GM12878 (cell line): ENCODE results near the gene PPP4C. TPM values are rescaled to one million over a fixed set of nuclear protein-coding genes. Genes with fewer than 3 reads are reported as not detected.

Experiments
- ATAC-seq: fragments of 200-7000 bp; cut with Tn5 transposase; 3 replicates; pipeline ENCODE4 v1.9.1; 2020; ENCODE audit warnings: mild to moderate bottlenecking, moderate library complexity
- BruUV-seq: library from RNA; stranded (reverse); fragments of 400-500 nt; replicated peaks from 2 replicates; lab custom pipeline; 2021; lab: Mats Ljungman, UMichigan
- CTCF ChIA-PET: fragments of 300-600 bp; sonication (Branson Sonifier 250); formaldehyde crosslinking; extraction: SDS; loops from one replicate; lab custom pipeline; 2021; ENCODE audit warnings: inconsistent platforms; lab: Yijun Ruan, JAX
- POLR2A ChIA-PET: fragments of 350-600 bp; formaldehyde crosslinking; extraction: SDS; loops from one replicate; lab custom pipeline; 2021; ENCODE audit warnings: inconsistent platforms; lab: Charles Lee
- RAD21 ChIA-PET: fragments of 300-600 bp; sonication (Branson Sonifier 250); formaldehyde crosslinking; loops from one replicate; lab custom pipeline; 2023; ENCODE audit warnings: antibody characterized with exemption; ENCODE audit not compliant: unreplicated experiment; lab: Charles Lee
- SMC1A ChIA-PET: fragments of 300-600 bp; sonication (Branson Sonifier 250); formaldehyde crosslinking; loops from one replicate; lab custom pipeline; 2023; ENCODE audit not compliant: unreplicated experiment, uncharacterized antibody; lab: Charles Lee
- DNase-seq: peaks from one replicate; pipeline ENCODE4 v3.0.0-alpha.2; 2011; ENCODE audit warnings: low read depth, low spot score
- FAIRE-seq: peaks from 3 replicates; lab custom pipeline; 2011; peaks lifted over from hg19 to GRCh38; lab: Jason Lieb, UNC
- H2AFZ ChIP-seq: 2 replicates; pipeline ENCODE4 v1.6.0; 2011; ENCODE audit warnings: low read depth, low read length, control low read depth; ENCODE audit not compliant: control insufficient read depth
- H3K27ac ChIP-seq: 2 replicates; pipeline ENCODE4 v1.5.1; 2011; ENCODE audit warnings: control low read depth; ENCODE audit not compliant: control insufficient read depth, insufficient read depth
- H3K27me3 ChIP-seq, 2 experiments: replicated peaks in 1 of 2; 2 replicates each; pipeline versions ENCODE4 v1.6.0 to v1.6.1; 2011; ENCODE audit warnings: low read length in 1 of 2; ENCODE audit not compliant: control insufficient read depth in 2 of 2, insufficient read depth in 2 of 2
- H3K36me3 ChIP-seq, 2 experiments: 2 replicates each; pipeline ENCODE4 v1.5.1; 2011; ENCODE audit warnings: low read length in 1 of 2; ENCODE audit not compliant: control insufficient read depth in 2 of 2, insufficient read depth in 2 of 2
- H3K4me1 ChIP-seq: 2 replicates; pipeline ENCODE4 v1.6.1; 2011; ENCODE audit warnings: mild to moderate bottlenecking, low read length, moderate library complexity, mixed read lengths; ENCODE audit not compliant: control insufficient read depth, insufficient read depth
- H3K4me2 ChIP-seq: 2 replicates; pipeline ENCODE4 v1.6.0; 2011; ENCODE audit warnings: control low read depth; ENCODE audit not compliant: control insufficient read depth, insufficient read depth
- H3K4me3 ChIP-seq: fragments of 200-600 bp; sonication (generic); 2 replicates; pipeline ENCODE4 v1.5.1; 2016
- H3K79me2 ChIP-seq: 2 replicates; pipeline ENCODE4 v1.6.0; 2011; ENCODE audit warnings: low read length; ENCODE audit not compliant: control insufficient read depth, insufficient read depth
- H3K9ac ChIP-seq: 2 replicates; pipeline ENCODE4 v1.8.0; 2011; ENCODE audit warnings: low read length, control low read depth, mixed read lengths; ENCODE audit not compliant: control insufficient read depth, insufficient read depth
- H3K9me3 ChIP-seq: replicated peaks from 3 replicates; pipeline ENCODE4 v1.5.1; 2011; ENCODE audit warnings: mild to moderate bottlenecking, low read length; ENCODE audit not compliant: control insufficient read depth, insufficient read depth
- H4K20me1 ChIP-seq: 2 replicates; pipeline ENCODE4 v1.6.0; 2011; ENCODE audit not compliant: control insufficient read depth, insufficient read depth
- BACH1 ChIP-seq: fragments of 450-650 bp; IDR thresholded peaks from 2 replicates; pipeline ENCODE4 v1.6.1; 2017; ENCODE audit warnings: mild to moderate bottlenecking, borderline replicate concordance
- PAX5 ChIP-seq: IDR thresholded peaks from 2 replicates; pipeline ENCODE4 v1.6.1; 2011; ENCODE audit warnings: low read depth, low read length, borderline replicate concordance
- PKNOX1 ChIP-seq: fragments of 450-650 bp; IDR thresholded peaks from 2 replicates; pipeline ENCODE4 v1.6.1; 2016; ENCODE audit warnings: mild to moderate bottlenecking
- POLR2A ChIP-seq: IDR thresholded peaks from 2 replicates; pipeline ENCODE4 v1.6.1; 2011; ENCODE audit warnings: low read depth, mild to moderate bottlenecking, low read length
- POLR2AphosphoS2 ChIP-seq: IDR thresholded peaks from 2 replicates; pipeline ENCODE4 v1.6.1; 2011; ENCODE audit warnings: low read depth, mild to moderate bottlenecking, low read length, improper control_type of control experiment, moderate library complexity
- POLR2AphosphoS5 ChIP-seq: IDR thresholded peaks from 2 replicates; pipeline ENCODE4 v1.6.1; 2011; ENCODE audit warnings: mild to moderate bottlenecking, low read length, inconsistent platforms
- RUNX3 ChIP-seq: IDR thresholded peaks from 2 replicates; pipeline ENCODE4 v1.6.1; 2012; ENCODE audit warnings: low read length, inconsistent platforms
- TBL1XR1 ChIP-seq: IDR thresholded peaks from 2 replicates; pipeline ENCODE4 v1.6.1; 2012; ENCODE audit warnings: low read depth, low read length, improper control_type of control experiment
- YBX1 ChIP-seq: fragments of 450-650 bp; IDR thresholded peaks from 2 replicates; pipeline ENCODE4 v1.6.1; 2016; ENCODE audit warnings: antibody characterized with exemption
- ZNF217 ChIP-seq: fragments of 450-650 bp; IDR thresholded peaks from 2 replicates; pipeline ENCODE4 v1.6.1; 2017; ENCODE audit warnings: antibody characterized with exemption, mild to moderate bottlenecking
- ZNF592 ChIP-seq: fragments of 450-650 bp; IDR thresholded peaks from 2 replicates; pipeline ENCODE4 v1.6.1; 2017; ENCODE audit warnings: mild to moderate bottlenecking, moderate library complexity
- WGBS: methylation state at CpG from one replicate; pipeline ENCODE4 v1.1.6; 2016; ENCODE audit warnings: low lambda C conversion rate; ENCODE audit not compliant: insufficient replicate concordance, insufficient coverage; ENCODE audit errors: missing lambda C conversion rate; 5-methylcytosine and 5-hydroxymethylcytosine counted together
- in situ Hi-C: fragments of 300-500 bp; cut with MboI; formaldehyde crosslinking; loops from 9 replicates; pipeline ENCODE4 v1.14.3; 2018; ENCODE audit warnings: mixed read lengths
- intact Hi-C: fragments of 100-400 bp; cut with micrococcal nuclease; formaldehyde crosslinking; loops from one replicate; pipeline ENCODE4 v1.14.2; 2022; ENCODE audit not compliant: unreplicated experiment
- polyA plus RNA-seq, 11 experiments: library from polyadenylated mRNA; depleted of rRNA in 4 of 11; unstranded in 6 of 11; stranded (reverse) in 5 of 11; fragments of >200 nt; fragmentation: Nextera tagmentation in 4 of 11; fragmentation: Illumina TruSeq in 1 of 11; extraction: Ambion mirVana in 4 of 11; extraction: Trizol in 1 of 11; gene quantifications; 1 replicate in 1 of 11; 2 replicates in 10 of 11; pipeline versions ENCODE4 v1.2.1 to v1.2.3, GENCODE V29; 2011 to 2016; ENCODE audit warnings: inconsistent platforms in 2 of 11, missing spikeins in 2 of 11, low read depth in 1 of 11
- total RNA-seq, 4 experiments: library from RNA; depleted of rRNA in 3 of 4; stranded (reverse); fragments of >200 nt in 3 of 4; fragmentation: Illumina TruSeq in 1 of 4; extraction: Trizol in 1 of 4; gene quantifications; 2 replicates each; pipeline versions ENCODE4 v1.2.1 to v1.2.3, GENCODE V29; 2013 to 2021
- TF ChIP-seq, protein P1 (sequence below): IDR thresholded peaks from 2 replicates; pipeline ENCODE4 v1.6.1; 2012; ENCODE audit warnings: improper control_type of control experiment, low read depth, low read length; ENCODE audit not compliant: insufficient replicate concordance

PPP4C gene
- total and polyA plus RNA-seq, 10 of the 15 experiments (the other 5 are each of a cell fraction or from before 2014, with no cell fraction given), result 2.7 to 240 (median 124) TPM

- FAIRE-seq (no peak), ATAC-seq (peak; percentile 34), DNase-seq (peak; percentile 35)
- Histone ChIP-seq H3K4me2 (peak within 1 kb of the TSS; percentile 68), H3K79me2 (peaks cover 2% of the 10 kb centered on the region; the same call in 1 of the 2 replicates), H3K27me3 (no peaks in the 10 kb centered on the region), H3K9me3 (peaks cover 15% of the 10 kb centered on the region), H3K4me3 (peak within 1 kb of the TSS; percentile 78), H3K4me1 (peaks cover 26% of the 10 kb centered on the region), H4K20me1 (no peaks in the 10 kb centered on the region), H2AFZ (peak within 1 kb of the TSS; percentile 76), H3K36me3 (no peaks in the 10 kb centered on the region; a peak in 1 of 4 replicates), H3K27ac (peak within 1 kb of the TSS; percentile 77), H3K9ac (peak within 1 kb of the TSS; percentile 57)
- ChIA-PET RAD21 (no interaction called here), SMC1A (no interaction called here), POLR2A (interaction anchor here (1.0 to 5.3 kb wide), 3 partner anchors 20 to 88 kb away, joined by 4 to 59 read pairs (median 5); partner anchors contain the start of genes ALDOA and CORO1A), CTCF (interaction anchor here (0.7 to 1.2 kb wide), 3 partner anchors 16 to 41 kb away, joined by 3 read pairs; no protein-coding TSS in a partner anchor)
- intact Hi-C loops, result loop anchor here (10.0 kb wide), 1 partner anchor 259 kb away; the partner anchor contains the start of gene CD2BP2
- BruUV-seq, result TSS peak; percentile 87
- WGBS, result 17% methylated on average over 62 of the region's 77 CpGs
- in situ Hi-C loops, result loop anchor here (25.0 kb wide), 1 partner anchor 1791 kb away; no protein-coding TSS in a partner anchor
- TF ChIP-seq, protein P1, sequence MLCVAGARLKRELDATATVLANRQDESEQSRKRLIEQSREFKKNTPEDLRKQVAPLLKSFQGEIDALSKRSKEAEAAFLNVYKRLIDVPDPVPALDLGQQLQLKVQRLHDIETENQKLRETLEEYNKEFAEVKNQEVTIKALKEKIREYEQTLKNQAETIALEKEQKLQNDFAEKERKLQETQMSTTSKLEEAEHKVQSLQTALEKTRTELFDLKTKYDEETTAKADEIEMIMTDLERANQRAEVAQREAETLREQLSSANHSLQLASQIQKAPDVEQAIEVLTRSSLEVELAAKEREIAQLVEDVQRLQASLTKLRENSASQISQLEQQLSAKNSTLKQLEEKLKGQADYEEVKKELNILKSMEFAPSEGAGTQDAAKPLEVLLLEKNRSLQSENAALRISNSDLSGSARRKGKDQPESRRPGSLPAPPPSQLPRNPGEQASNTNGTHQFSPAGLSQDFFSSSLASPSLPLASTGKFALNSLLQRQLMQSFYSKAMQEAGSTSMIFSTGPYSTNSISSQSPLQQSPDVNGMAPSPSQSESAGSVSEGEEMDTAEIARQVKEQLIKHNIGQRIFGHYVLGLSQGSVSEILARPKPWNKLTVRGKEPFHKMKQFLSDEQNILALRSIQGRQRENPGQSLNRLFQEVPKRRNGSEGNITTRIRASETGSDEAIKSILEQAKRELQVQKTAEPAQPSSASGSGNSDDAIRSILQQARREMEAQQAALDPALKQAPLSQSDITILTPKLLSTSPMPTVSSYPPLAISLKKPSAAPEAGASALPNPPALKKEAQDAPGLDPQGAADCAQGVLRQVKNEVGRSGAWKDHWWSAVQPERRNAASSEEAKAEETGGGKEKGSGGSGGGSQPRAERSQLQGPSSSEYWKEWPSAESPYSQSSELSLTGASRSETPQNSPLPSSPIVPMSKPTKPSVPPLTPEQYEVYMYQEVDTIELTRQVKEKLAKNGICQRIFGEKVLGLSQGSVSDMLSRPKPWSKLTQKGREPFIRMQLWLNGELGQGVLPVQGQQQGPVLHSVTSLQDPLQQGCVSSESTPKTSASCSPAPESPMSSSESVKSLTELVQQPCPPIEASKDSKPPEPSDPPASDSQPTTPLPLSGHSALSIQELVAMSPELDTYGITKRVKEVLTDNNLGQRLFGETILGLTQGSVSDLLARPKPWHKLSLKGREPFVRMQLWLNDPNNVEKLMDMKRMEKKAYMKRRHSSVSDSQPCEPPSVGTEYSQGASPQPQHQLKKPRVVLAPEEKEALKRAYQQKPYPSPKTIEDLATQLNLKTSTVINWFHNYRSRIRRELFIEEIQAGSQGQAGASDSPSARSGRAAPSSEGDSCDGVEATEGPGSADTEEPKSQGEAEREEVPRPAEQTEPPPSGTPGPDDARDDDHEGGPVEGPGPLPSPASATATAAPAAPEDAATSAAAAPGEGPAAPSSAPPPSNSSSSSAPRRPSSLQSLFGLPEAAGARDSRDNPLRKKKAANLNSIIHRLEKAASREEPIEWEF, result no peak
- TF ChIP-seq PAX5 (no peak), ZNF217 (no peak), POLR2AphosphoS5 (peak; percentile 59; the same call in 1 of the 2 replicates), ZNF592 (no peak), PKNOX1 (no peak; the same call in 1 of the 2 replicates), POLR2AphosphoS2 (0 out of 2 replicates have a peak, but pooled peaks have one; percentile 11), TBL1XR1 (no peak), RUNX3 (0 out of 2 replicates have a peak, but pooled peaks have one; percentile 11), YBX1 (no peak), BACH1 (peak; percentile 26), POLR2A (peak; percentile 86)
Observed at GRCh38 chr16:30096105-30096861, 20.5 kb downstream of the PPP4C start, which contains the start of gene YPEL3. Gene YPEL3 (minus strand): TSS chr16:30096213. CDS start chr16:30095482, 731 bp downstream.
